ENCODE measurements around the gene DLX3.

Gene DLX3

GRCh38 chr17:49979748-49980479 is 15.1 kb downstream of the DLX3 start:
- TF ChIP-seq CTCF (conservative IDR thresholded peaks at IDR 0.05; ENCODE audit: low read depth, low read length), result no peak

DNA sequence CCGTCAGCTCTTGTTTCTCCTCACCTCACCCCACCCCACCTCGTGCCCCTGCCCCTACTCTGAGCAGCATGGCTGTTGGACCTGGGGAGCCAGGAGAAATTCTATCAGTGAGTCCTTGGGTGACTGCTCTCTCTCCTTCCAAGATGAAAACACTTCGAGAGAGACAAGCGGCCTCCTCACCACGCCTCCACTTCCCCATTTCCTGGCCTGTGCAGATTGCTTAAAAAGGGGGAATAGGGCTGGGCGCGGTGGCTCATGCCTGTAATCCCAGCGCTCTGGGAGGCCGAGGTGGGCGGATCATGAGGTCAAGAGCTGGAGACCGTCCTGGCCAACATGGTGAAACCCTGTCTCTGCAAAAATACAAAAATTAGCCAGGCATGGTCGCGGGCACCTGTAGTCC is 16.5 kb downstream of the DLX3 start:
- no peak for DNase-seq (ENCODE audit: low read depth)
- TF ChIP-seq CTCF (conservative IDR thresholded peaks at IDR 0.05; ENCODE audit: low read depth, low read length), result no peak

More at GRCh38 chr17:49979748-49980479, 15.1 kb downstream of the DLX3 start:
- no peak overlapping the region for H3K4me3 ChIP-seq (ENCODE audit: low read depth, low read length)
- DNase-seq (ENCODE audit: low read depth), result no peak

GRCh38 chr17:49977463-49978389 is 17.3 kb downstream of the DLX3 start:
- H3K4me3 ChIP-seq (ENCODE audit: low read depth, low read length), result no peak overlapping the region
- no peak for TF ChIP-seq CTCF (conservative IDR thresholded peaks at IDR 0.05; ENCODE audit: low read depth, low read length)
- DNase-seq (ENCODE audit: low read depth), result no peak

More for the DNA sequence above, 16.5 kb downstream of the DLX3 start:
- no peak overlapping the region for H3K4me3 ChIP-seq (ENCODE audit: low read depth, low read length)

- no peak for TF ChIP-seq CTCF (conservative IDR thresholded peaks at IDR 0.05; ENCODE audit: low read depth, low read length)
- DNase-seq (ENCODE audit: low read depth), result no peak
- H3K4me3 ChIP-seq (ENCODE audit: low read depth, low read length), result no peak overlapping the region
Measured at GRCh38 chr17:49976828-49977202, 18.2 kb downstream of the DLX3 start.

DNA sequence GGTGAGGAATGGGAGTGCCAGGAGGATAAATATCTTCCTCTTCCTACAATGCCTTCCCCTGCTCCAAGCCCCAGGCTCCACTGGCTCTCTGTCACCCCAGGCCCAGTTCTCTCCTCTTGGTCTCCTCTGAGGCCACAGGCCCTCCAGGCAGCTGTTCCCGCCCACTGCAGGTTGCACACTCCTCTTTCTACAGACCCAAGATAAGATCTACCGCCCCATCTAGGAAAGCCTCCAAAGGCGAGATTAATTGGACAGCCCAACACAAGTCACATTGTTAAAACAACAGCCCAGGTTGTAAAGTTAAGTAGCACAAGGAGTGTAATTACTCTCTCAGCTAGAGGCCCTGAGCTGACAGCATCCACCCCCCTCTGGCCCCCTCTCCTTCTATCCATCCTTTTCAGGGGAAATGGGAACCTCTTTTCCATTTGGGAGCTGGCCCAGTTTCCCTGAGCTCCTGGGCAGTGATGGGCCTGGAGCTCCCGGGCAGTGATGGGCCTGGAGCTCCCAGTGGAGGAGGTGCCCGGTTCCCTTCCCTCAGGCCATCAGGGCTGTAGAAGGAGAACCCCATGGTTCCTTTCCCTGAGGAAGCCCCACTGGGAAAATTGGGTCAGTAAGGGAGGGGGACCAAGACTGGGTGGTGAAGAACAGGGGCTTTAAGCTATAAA is 18.7 kb downstream of the DLX3 start:
- H3K4me3 ChIP-seq (ENCODE audit: low read depth, low read length), result no peak overlapping the region
- no peak for TF ChIP-seq CTCF (conservative IDR thresholded peaks at IDR 0.05; ENCODE audit: low read depth, low read length)
- DNase-seq (ENCODE audit: low read depth), result no peak

DNA sequence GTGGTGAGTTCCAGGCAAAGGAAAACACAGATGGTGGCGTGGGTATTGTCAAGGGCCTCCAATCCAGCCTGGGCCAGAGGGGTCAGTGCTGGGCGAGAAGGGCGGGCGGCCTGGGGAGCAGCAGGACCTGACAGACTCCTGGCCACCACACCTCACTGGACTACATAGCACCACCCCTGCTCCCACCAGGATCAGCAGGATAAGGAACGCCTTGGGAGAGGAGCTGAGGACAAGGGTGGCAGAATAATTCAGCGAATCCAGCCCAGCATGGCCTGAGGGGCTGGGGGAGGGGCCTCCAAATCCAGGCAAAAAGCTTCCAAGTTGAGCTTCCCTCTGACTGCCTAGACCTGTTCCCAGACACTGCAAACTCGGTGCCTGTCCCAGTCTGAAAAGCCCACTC is 19.5 kb downstream of the DLX3 start:
- TF ChIP-seq CTCF (conservative IDR thresholded peaks at IDR 0.05; ENCODE audit: low read depth, low read length), result no peak
- no peak overlapping the region for H3K4me3 ChIP-seq (ENCODE audit: low read depth, low read length)
- DNase-seq (ENCODE audit: low read depth), result no peak
